OCI-LY1 (cell line): ENCODE measurements around the gene NIT1.

Experiments used
- CTCF ChIP-seq: fragments of 200-600 bp; sonication (generic), shearing (Covaris generic); IDR thresholded peaks from 2 replicates; pipeline ENCODE4 v1.5.1; 2017; ENCODE audit warnings: mild to moderate bottlenecking, antibody characterized with exemption, low read length, moderate library complexity, mixed read lengths
- EZH2 ChIP-seq: fragments of 200-600 bp; sonication (generic), shearing (Covaris generic); IDR thresholded peaks from 2 replicates; pipeline ENCODE4 v1.8.0; 2017; ENCODE audit warnings: borderline replicate concordance, mixed run types, mild to moderate bottlenecking, antibody characterized with exemption, low read length, moderate library complexity, mixed read lengths

DNA sequence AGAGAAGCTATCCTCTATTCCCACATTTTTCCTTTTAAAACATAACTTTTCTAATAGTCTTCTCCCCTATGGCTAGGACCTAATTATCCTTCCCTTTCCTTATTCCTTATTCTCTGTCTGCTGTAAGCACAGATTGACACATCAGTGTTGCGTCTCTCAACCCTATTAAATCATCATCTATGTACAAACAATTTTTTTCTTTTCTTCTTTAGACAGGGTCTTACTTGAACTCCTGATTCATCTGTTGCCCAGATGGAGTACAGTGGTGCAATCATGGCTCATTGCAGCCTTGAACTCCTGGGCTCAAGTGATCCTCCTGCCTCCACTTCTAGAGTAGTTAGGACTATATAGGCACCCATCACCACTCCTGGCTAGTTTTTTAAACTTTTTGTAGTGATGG, 11.5 kb upstream of the NIT1 start:
- TF ChIP-seq CTCF (no peak), EZH2 (no peak)
